Naive thymus-derived CD8-positive, alpha-beta T cell (primary cell): ENCODE data around the gene HSPA1B. TPM values are rescaled to one million over a fixed set of nuclear protein-coding genes. Genes with fewer than 3 reads are reported as not detected.
"Not testable (repeated sequence)": the region's sequence is repeated elsewhere in the genome, so short reads cannot be mapped to it uniquely, and the experiment has no call there.

Source experiments
- ATAC-seq, 2 donors: fragments of 150-1000 bp; cut with Tn5 transposase in 1 of 2; sonication (Bioruptor Pico), chemical (Tn5 transposase) in 1 of 2; 1 replicate in 1 of 2; 2 replicates in 1 of 2; pipeline ENCODE4 v1.10.0; 2021; ENCODE audit warnings: mild to moderate bottlenecking in 2 of 2, moderate library complexity in 2 of 2
- POLR2A ChIA-PET: fragments of 350-600 bp; sonication (Branson Sonifier 250); formaldehyde crosslinking; loops from one replicate; lab custom pipeline; 2021; ENCODE audit warnings: antibody characterized with exemption; lab: Charles Lee
- DNase-seq, 10 donors: peaks; one replicate each; pipeline versions ENCODE4 v3.0.0 to v3.0.0-alpha.2; 2020 to 2022
- H3K27ac Mint-ChIP-seq, 10 donors: one replicate each; pipeline ENCODE4 v1.8.0; 2020 to 2022; ENCODE audit warnings: mild to moderate bottlenecking in 10 of 10, mixed read lengths in 10 of 10, moderate library complexity in 4 of 10, inconsistent platforms in 1 of 10
- H3K27me3 Mint-ChIP-seq, 5 donors: one replicate each; pipeline ENCODE4 v1.8.0; 2021 to 2022; ENCODE audit warnings: mixed read lengths in 5 of 5
- H3K36me3 Mint-ChIP-seq, 3 donors: one replicate each; pipeline ENCODE4 v1.8.0; 2020 to 2022; ENCODE audit warnings: mixed read lengths in 3 of 3, mild to moderate bottlenecking in 2 of 3, inconsistent platforms in 1 of 3
- H3K4me1 Mint-ChIP-seq, 4 donors: one replicate each; pipeline ENCODE4 v1.8.0; 2021 to 2022; ENCODE audit warnings: mixed read lengths in 4 of 4
- H3K4me3 Mint-ChIP-seq, 10 donors: one replicate each; pipeline ENCODE4 v1.8.0; 2020 to 2022; ENCODE audit warnings: mild to moderate bottlenecking in 10 of 10, mixed read lengths in 10 of 10, moderate library complexity in 6 of 10, inconsistent platforms in 1 of 10
- H3K9me3 Mint-ChIP-seq, 9 donors: one replicate each; pipeline ENCODE4 v1.8.0; 2020 to 2022; ENCODE audit warnings: mixed read lengths in 9 of 9, mild to moderate bottlenecking in 3 of 9, inconsistent platforms in 1 of 9, moderate library complexity in 1 of 9
- polyA plus RNA-seq, 3 donors: library from polyadenylated mRNA; unstranded; fragments of 300-500 nt; fragmentation: Illumina TruSeq; gene quantifications; one replicate each; pipeline ENCODE4 v1.2.3, GENCODE V29; 2021
- total RNA-seq, 8 experiments: library from RNA in 2 of 8; stranded (reverse) in 2 of 8; gene quantifications; one replicate each; pipeline ENCODE4 v1.2.3 and lab custom pipeline; 2021 to 2026

Gene HSPA1B
- total and polyA plus RNA-seq, 5 experiments from 2014 or later, result 0.28 to 42.2 (median 1.3) TPM

- H3K9me3 Mint-ChIP-seq, DNase-seq, H3K27me3 Mint-ChIP-seq, ATAC-seq, H3K36me3 Mint-ChIP-seq: not testable (repeated sequence)
- peak overlapping the region; percentile 78 to 90 (median 83) for H3K4me3 Mint-ChIP-seq
- POLR2A ChIA-PET, result interaction anchor here (0.5 to 3.0 kb wide), 13 partner anchors 9 to 1154 kb away, joined by 3 to 18 read pairs (median 4); partner anchors contain the start of genes ABHD16A, BAG6, DDAH2 and HSPA1B
- H3K27ac Mint-ChIP-seq, result peak overlapping the region; percentile 34 to 96 (median 85)
- peaks cover 10 to 59% (median 43%) of the 10 kb centered on the region in 4 donors for H3K4me1 Mint-ChIP-seq
Observed at GRCh38 chr6:31817929-31818511, 9.5 kb upstream of the HSPA1B start.

- Mint-ChIP-seq H3K27ac (peak overlapping the region in 6 of 10 donors; percentile 4 to 87 (median 74)), H3K9me3 (no peaks in the 10 kb centered on the region), H3K4me3 (peak overlapping the region in 6 of 10 donors; percentile 8 to 71 (median 52)), H3K4me1 (peaks cover 9 to 53% (median 35%) of the 10 kb centered on the region in 4 donors), H3K36me3 (no peaks in the 10 kb centered on the region), H3K27me3 (no peaks in the 10 kb centered on the region)
- ATAC-seq, result no peak
- POLR2A ChIA-PET, result interaction anchor here (0.6 to 3.0 kb wide), 6 partner anchors 7 to 239 kb away, joined by 3 to 18 read pairs (median 3); partner anchors contain the start of gene HSPA1B
- no peak for DNase-seq
Observed at GRCh38 chr6:31819871-31820299, 7.7 kb upstream of the HSPA1B start.

DNA sequence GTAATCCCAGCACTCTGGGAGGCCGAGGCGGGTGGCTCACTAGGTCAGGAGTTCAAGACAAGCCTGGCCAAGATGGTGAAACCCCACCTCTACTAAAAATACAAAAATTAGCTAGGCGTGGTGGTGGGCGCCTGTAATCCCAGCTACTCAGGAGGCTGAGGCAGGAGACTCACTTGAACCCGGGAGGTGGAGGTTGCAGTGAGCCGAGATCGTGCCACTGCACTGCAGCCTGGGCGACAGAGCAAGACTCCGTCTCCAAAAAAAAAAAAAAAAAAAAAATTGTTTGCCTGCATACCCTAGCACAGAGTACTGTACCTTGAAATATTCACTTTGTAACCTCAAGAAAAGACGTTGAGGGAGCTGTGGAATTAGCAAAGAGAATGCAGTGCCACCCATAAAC, 7.1 kb upstream of the HSPA1B start:
- H3K9me3 Mint-ChIP-seq, H3K36me3 Mint-ChIP-seq, DNase-seq, ATAC-seq, H3K27me3 Mint-ChIP-seq: not testable (repeated sequence)
- POLR2A ChIA-PET, result interaction anchor here (0.6 to 1.5 kb wide), 6 partner anchors 12 to 239 kb away, joined by 3 to 9 read pairs (median 4); partner anchors contain the start of gene LSM2
- peaks cover 9 to 57% (median 36%) of the 10 kb centered on the region in 4 donors for H3K4me1 Mint-ChIP-seq
- peak overlapping the region in 7 of 10 donors; percentile 2 to 97 (median 95) for H3K4me3 Mint-ChIP-seq
- peak overlapping the region in 1 of 10 donors; percentile 90 for H3K27ac Mint-ChIP-seq

DNA sequence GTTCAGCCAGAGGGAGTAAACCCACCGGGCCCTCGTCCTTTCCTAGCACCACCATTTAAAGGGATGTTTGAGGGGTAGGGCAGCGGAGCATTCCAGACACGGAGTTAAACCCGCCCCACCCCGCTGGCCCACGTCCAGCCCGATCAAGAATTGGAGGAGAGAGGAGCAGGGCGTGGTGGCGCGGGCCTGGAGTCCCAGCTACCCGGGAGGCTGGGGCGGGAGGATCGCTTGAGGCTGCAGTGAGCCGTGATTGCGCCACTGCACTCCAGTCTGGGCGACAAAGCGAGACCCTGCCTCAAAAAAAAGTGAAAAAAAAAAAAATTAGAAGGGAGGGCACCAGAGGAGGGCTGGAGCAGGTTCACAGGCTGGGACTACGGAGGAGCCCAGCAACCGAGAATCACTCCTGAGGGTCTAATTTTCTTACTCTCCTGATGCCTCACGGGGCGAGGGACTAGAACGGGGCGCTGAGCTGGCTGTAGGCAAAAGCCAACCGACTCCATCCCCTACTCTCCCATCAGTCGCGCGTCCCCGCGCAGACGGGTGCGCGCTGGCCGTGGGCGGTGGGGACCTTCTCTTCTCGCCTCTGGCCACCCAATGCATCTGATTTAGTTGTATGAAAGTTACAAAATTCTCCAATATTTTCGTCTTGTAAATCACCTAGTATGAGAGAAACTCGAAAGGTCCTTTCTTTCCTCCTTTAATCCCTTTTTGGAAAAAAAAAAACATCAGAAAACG, 6.1 kb upstream of the HSPA1B start:
- H3K27me3 Mint-ChIP-seq, result no peaks in the 10 kb centered on the region
- peaks cover 9 to 67% (median 37%) of the 10 kb centered on the region in 4 donors for H3K4me1 Mint-ChIP-seq
- ATAC-seq (peak in 1 of 2 donors; percentile 11), DNase-seq (peak in 1 of 10 donors; percentile 26)
- no peaks in the 10 kb centered on the region for H3K9me3 Mint-ChIP-seq
- H3K4me3 Mint-ChIP-seq, result peak overlapping the region; percentile 85 to 97 (median 95)
- POLR2A ChIA-PET, result interaction anchor here (0.7 to 1.6 kb wide), 8 partner anchors 10 to 1133 kb away, joined by 3 to 9 read pairs (median 4); partner anchors contain the start of genes DDX39B and LSM2
- H3K36me3 Mint-ChIP-seq, result no peaks in the 10 kb centered on the region
- peak overlapping the region; percentile 81 to 96 (median 94) for H3K27ac Mint-ChIP-seq

GRCh38 chr6:31822036-31822821, 5.3 kb upstream of the HSPA1B start:
- Mint-ChIP-seq H3K4me3 (peak overlapping the region; percentile 85 to 97 (median 95)), H3K9me3 (no peaks in the 10 kb centered on the region), H3K27me3 (no peaks in the 10 kb centered on the region), H3K4me1 (peaks cover 10 to 75% (median 44%) of the 10 kb centered on the region in 4 donors), H3K27ac (peak overlapping the region; percentile 80 to 98 (median 94)), H3K36me3 (no peaks in the 10 kb centered on the region)
- ATAC-seq (peak; percentile 26 to 52), DNase-seq (peak; percentile 38 to 70 (median 52))
- POLR2A ChIA-PET, result interaction anchor here (0.6 to 1.6 kb wide), 6 partner anchors 9 to 1132 kb away, joined by 3 to 9 read pairs (median 3); partner anchors contain the start of genes DDAH2 and DDX39B

GRCh38 chr6:31823592-31824196, 3.8 kb upstream of the HSPA1B start:
- POLR2A ChIA-PET, result interaction anchor here (0.6 to 1.3 kb wide), 3 partner anchors 94 to 1209 kb away, joined by 3 to 7 read pairs (median 3); partner anchors contain the start of gene DDAH2
- Mint-ChIP-seq H3K4me1 (peaks cover 7 to 62% (median 36%) of the 10 kb centered on the region in 4 donors), H3K4me3 (peak overlapping the region in 7 of 10 donors; percentile 3 to 56 (median 18)), H3K27ac (peak overlapping the region in 5 of 10 donors; percentile 33 to 90 (median 43))
- ATAC-seq, DNase-seq, H3K9me3 Mint-ChIP-seq, H3K27me3 Mint-ChIP-seq, H3K36me3 Mint-ChIP-seq: not testable (repeated sequence)

- H3K36me3 Mint-ChIP-seq, result no peaks in the 10 kb centered on the region
- no peaks in the 10 kb centered on the region for H3K9me3 Mint-ChIP-seq
- H3K4me1 Mint-ChIP-seq, result peaks cover 8 to 64% (median 40%) of the 10 kb centered on the region in 4 donors
- no peaks in the 10 kb centered on the region for H3K27me3 Mint-ChIP-seq
- DNase-seq (no peak), ATAC-seq (no peak)
- H3K4me3 Mint-ChIP-seq, result peak overlapping the region in 5 of 10 donors; percentile 18 to 84 (median 39)
- H3K27ac Mint-ChIP-seq, result peak overlapping the region in 5 of 10 donors; percentile 6 to 99 (median 98)
- POLR2A ChIA-PET, result interaction anchor here (0.6 to 3.0 kb wide), 3 partner anchors 10 to 173 kb away, joined by 3 to 13 read pairs (median 4); partner anchors contain the start of genes BAG6, EHMT2, HSPA1A and HSPA1L
Observed at GRCh38 chr6:31825553-31825952, 2.0 kb upstream of the HSPA1B start.

- POLR2A ChIA-PET, result interaction anchor here (0.6 to 3.0 kb wide), 19 partner anchors 8 to 1018 kb away, joined by 3 to 18 read pairs (median 5); partner anchors contain the start of genes ABHD16A, BAG6, DDAH2 and DXO
- H3K4me1 Mint-ChIP-seq, result peaks cover 8 to 59% (median 39%) of the 10 kb centered on the region in 4 donors
- H3K27ac Mint-ChIP-seq, result peak overlapping the region; percentile 81 to 99 (median 96)
- DNase-seq (peak in 1 of 10 donors; percentile 21), ATAC-seq (peak; percentile 4 to 11)
- H3K4me3 Mint-ChIP-seq, result peak overlapping the region; percentile 84 to 96 (median 92)
- H3K36me3 Mint-ChIP-seq, result no peaks in the 10 kb centered on the region
- H3K9me3 Mint-ChIP-seq, result no peaks in the 10 kb centered on the region
- no peaks in the 10 kb centered on the region for H3K27me3 Mint-ChIP-seq
Observed at GRCh38 chr6:31826793-31827285, 699 bp upstream of the HSPA1B start.

GRCh38 chr6:31829633-31830283, 2.2 kb downstream of the HSPA1B start:
- Mint-ChIP-seq H3K36me3 (no peaks in the 10 kb centered on the region), H3K9me3 (no peaks in the 10 kb centered on the region), H3K27me3 (no peaks in the 10 kb centered on the region), H3K4me1 (peaks cover 7 to 48% (median 31%) of the 10 kb centered on the region in 4 donors), H3K4me3 (peak overlapping the region; percentile 73 to 94 (median 90)), H3K27ac (peak overlapping the region; percentile 26 to 91 (median 81))
- POLR2A ChIA-PET, result interaction anchor here (0.7 to 2.4 kb wide), 15 partner anchors 9 to 249 kb away, joined by 3 to 13 read pairs (median 7); partner anchors contain the start of genes ABHD16A, BAG6, DDAH2 and HSPA1A
- peak in 3 of 10 donors; percentile 54 to 63 (median 58) for DNase-seq
- peak; percentile 6 to 17 for ATAC-seq

- no peak for DNase-seq
- POLR2A ChIA-PET, result interaction anchor here (0.7 to 2.4 kb wide), 12 partner anchors 8 to 250 kb away, joined by 3 to 10 read pairs (median 6); partner anchors contain the start of genes ABHD16A, DDAH2, HSPA1A and HSPA1L
- Mint-ChIP-seq H3K9me3 (no peaks in the 10 kb centered on the region), H3K36me3 (no peaks in the 10 kb centered on the region), H3K4me3 (peak overlapping the region; percentile 73 to 94 (median 90)), H3K4me1 (peaks cover 10 to 47% (median 35%) of the 10 kb centered on the region in 4 donors), H3K27me3 (no peaks in the 10 kb centered on the region), H3K27ac (peak overlapping the region; percentile 60 to 92 (median 86))
- no peak for ATAC-seq
Observed at GRCh38 chr6:31830886-31831335, 3.4 kb downstream of the HSPA1B start.
